Brain microvascular endothelial cell (primary cell): Measurements from ENCODE around the gene MRPS6.

Experiments
- DNase-seq: peaks from one replicate; pipeline ENCODE4 v3.0.0-alpha.2; 2020
- H3K27ac ChIP-seq: fragments of 250-450 bp; sonication (Bioruptor Pico); 2 replicates; pipeline ENCODE4 v1.5.1; 2020; ENCODE audit warnings: mild to moderate bottlenecking, moderate library complexity
- H3K27me3 ChIP-seq: fragments of 250-450 bp; sonication (Bioruptor Pico); replicated peaks from 2 replicates; pipeline ENCODE4 v1.5.1; 2020; ENCODE audit warnings: mild to moderate bottlenecking
- H3K36me3 ChIP-seq: fragments of 250-450 bp; sonication (Bioruptor Pico); replicated peaks from 2 replicates; pipeline ENCODE4 v1.5.1; 2020; ENCODE audit warnings: mild to moderate bottlenecking
- H3K4me3 ChIP-seq: 2 replicates; pipeline ENCODE4 v1.5.1; 2011; ENCODE audit warnings: low read depth, mild to moderate bottlenecking, control low read depth, low read length, moderate library complexity
- CTCF ChIP-seq: IDR thresholded peaks from 2 replicates; pipeline ENCODE4 v1.5.1; 2011; ENCODE audit warnings: low read depth, mild to moderate bottlenecking, moderate library complexity, low read length, control low read depth, inconsistent platforms; ENCODE audit errors: missing control alignments
- in situ Hi-C: cut with HindIII; loops from 2 replicates; pipeline ENCODE4 v1.10.0; 2017; ENCODE audit warnings: low sequenced_read_pairs, low pct_ligation_motif_present

MRPS6 gene

GRCh38 chr21:34148419-34148804, 75.0 kb downstream of the MRPS6 start:
- in situ Hi-C loops, result no loop called here
- DNase-seq, result peak; percentile 37
- no peak for TF ChIP-seq CTCF
- no peaks in the 10 kb centered on the region for H3K36me3 ChIP-seq
- H3K27me3 ChIP-seq, result no peaks in the 10 kb centered on the region
- no peak overlapping the region for H3K27ac ChIP-seq
- H3K4me3 ChIP-seq, result no peak overlapping the region

DNA sequence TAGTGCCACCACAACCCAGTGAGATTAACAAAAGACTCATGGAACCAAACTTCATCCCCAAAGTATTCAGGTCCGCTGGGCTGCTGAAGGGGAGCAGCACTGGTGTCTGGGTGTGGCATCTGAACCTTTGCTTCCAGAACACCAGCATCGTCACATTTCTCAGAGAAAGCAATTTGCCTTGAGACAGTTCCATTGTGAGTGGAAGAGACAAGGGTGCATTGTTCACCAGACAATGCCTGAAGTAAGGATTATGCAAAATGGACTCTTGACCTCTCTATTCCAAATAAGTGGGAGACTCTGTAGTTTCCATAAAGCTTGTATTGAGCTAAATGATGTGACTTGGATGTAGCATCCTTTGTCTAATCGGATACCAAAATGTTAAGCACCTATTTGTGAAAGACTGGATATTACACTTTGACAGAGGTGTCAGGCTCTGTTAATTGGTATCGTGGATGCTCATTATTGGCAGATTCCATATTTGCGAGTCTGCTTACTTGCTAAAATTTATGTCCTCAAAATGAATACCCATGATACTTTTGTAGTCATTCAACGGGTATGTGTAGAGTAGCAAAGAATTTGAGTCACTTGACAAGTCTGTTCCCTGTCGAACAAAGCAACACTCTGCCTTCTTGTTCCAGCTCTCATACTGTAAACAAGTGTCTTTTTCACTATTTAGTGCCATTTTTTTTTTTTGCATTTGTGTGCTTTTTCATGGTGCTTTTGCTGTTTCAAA, 75.6 kb downstream of the MRPS6 start:
- in situ Hi-C loops, result no loop called here
- Histone ChIP-seq H3K36me3 (no peaks in the 10 kb centered on the region), H3K27me3 (no peaks in the 10 kb centered on the region), H3K4me3 (no peak overlapping the region), H3K27ac (no peak overlapping the region)
- TF ChIP-seq CTCF, result no peak
- DNase-seq, result no peak

DNA sequence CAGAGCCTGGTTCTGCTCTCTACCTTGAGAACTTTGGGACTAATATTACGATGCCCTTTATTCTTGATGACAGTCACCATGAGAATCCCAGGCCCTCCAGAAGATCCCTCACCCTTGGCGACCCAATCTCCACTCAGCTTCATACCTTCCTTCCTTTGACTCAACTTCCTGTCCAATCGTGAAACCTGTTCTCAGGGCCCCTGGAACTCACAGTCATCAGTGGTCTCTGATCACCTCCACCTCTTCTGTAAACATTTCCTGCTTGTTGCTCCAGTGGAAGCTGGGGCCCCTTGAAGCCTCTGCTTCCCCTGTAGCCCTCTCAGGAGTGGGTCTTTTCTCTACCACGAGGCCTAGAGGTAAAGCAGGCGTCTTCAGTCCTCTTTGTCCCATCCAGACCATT, 79.1 kb downstream of the MRPS6 start:
- no peak overlapping the region for H3K4me3 ChIP-seq
- DNase-seq, result no peak
- no peaks in the 10 kb centered on the region for H3K36me3 ChIP-seq
- TF ChIP-seq CTCF, result no peak
- in situ Hi-C loops, result no loop called here
- H3K27me3 ChIP-seq, result no peaks in the 10 kb centered on the region
- no peak overlapping the region for H3K27ac ChIP-seq

DNA sequence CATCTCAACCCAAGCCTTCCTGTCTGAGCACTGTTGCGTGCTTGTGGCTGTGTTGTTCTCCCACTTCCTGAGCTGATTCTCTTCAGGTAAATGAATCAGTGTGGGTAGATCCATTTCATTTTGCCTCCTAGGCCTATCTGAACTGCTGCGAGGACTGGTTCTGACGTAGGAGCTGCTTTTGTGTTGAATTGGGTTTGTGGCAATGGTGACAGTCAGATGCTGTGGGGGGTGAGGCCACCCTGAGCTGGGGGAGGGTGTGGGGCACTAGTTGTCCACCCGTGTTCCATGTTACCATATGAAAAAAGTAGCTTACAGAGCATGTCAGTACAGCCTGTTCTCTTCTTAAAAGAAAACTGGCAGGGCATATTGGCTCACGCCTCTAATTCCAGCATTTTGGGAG, 81.5 kb downstream of the MRPS6 start:
- no peak for TF ChIP-seq CTCF
- no peak for DNase-seq
- H3K27me3 ChIP-seq, result no peaks in the 10 kb centered on the region
- H3K27ac ChIP-seq, result no peak overlapping the region
- H3K36me3 ChIP-seq, result no peaks in the 10 kb centered on the region
- in situ Hi-C loops, result no loop called here
- no peak overlapping the region for H3K4me3 ChIP-seq

DNA sequence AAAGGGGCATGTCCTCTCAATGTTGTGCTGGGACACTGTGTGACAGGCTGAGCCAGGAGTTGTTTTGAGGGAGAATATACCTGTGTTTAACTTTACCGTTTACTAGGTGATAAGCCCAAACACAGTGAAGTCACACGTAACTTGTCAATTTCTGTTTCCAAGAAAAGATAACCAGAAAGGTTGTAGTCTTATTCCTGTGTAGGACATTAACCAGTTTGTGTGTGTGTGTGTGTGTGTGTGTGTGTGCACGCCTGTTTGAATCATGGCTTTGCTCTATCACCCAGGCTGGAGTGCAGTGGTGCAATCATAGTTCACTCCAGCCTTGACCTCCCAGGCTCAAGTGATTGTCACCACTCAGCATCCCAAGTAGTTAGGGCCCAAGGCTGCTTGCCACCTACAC, 83.6 kb downstream of the MRPS6 start:
- no peaks in the 10 kb centered on the region for H3K27me3 ChIP-seq
- H3K36me3 ChIP-seq, result no peaks in the 10 kb centered on the region
- DNase-seq, result no peak
- no peak for TF ChIP-seq CTCF
- in situ Hi-C loops, result no loop called here
- no peak overlapping the region for H3K27ac ChIP-seq
- H3K4me3 ChIP-seq, result no peak overlapping the region

DNA sequence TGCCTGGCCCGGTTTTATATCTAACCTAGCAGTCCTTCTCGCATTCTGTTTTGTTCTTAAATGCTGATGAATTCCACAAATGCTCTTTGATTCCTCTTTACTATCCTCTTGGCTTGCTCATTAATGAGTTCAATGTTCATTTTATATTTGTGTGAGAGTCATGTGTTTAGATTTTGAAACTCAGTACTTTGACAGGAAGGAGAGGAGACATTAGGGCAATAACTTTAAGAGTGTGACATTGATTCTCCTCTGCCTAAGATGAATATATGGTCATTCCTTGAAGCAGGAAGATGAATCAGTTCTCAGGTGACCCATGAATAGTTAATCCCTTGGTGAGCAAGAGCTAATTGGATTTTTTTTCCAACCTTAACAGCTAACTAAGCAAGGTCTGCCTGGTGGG, 84.1 kb downstream of the MRPS6 start:
- in situ Hi-C loops, result no loop called here
- Histone ChIP-seq H3K36me3 (no peaks in the 10 kb centered on the region), H3K27me3 (no peaks in the 10 kb centered on the region), H3K4me3 (no peak overlapping the region), H3K27ac (no peak overlapping the region)
- no peak for TF ChIP-seq CTCF
- no peak for DNase-seq
